ENCODE data around the gene PHF12.

Gene PHF12

DNA sequence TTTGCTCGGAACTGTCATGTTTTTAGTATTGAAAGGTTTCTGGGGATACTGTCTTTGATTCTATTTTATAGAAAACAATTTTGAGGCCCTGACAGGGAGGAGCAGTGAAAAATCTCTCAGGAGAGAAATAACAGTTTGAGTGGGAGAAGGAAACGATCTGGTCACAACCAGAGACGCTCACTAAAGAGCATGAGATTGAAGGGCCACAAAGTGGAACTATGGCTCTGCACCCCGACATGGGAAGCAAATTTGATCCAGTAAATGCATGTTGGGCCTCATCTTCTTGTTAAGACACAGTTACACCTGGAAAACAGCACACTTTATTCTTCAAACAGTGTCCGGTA, 96.0 kb downstream of the PHF12 start:
- peak overlapping the region; percentile 24 for H3K27ac ChIP-seq (ENCODE audit: low read length)

More for the DNA sequence above, 96.0 kb downstream of the PHF12 start:
- Histone ChIP-seq H3K4me1 (ENCODE audit: insufficient read depth, low read length) (0 out of 2 replicates have a peak, but pooled peaks cover 3% of the 10 kb centered on the region), H3K27me3 (ENCODE audit: insufficient read depth, low read length) (no peaks in the 10 kb centered on the region), H3K36me3 (ENCODE audit: insufficient read depth, low read depth, low read length) (peaks cover 35% of the 10 kb centered on the region), H3K9me3 (ENCODE audit: insufficient read depth, low read depth, low read length) (no peaks in the 10 kb centered on the region), H3K4me3 (ENCODE audit: low read length) (peak overlapping the region; percentile 89), H3K9ac (ENCODE audit: low read depth, low read length) (peak overlapping the region; percentile 88; the same call in 1 of the 2 replicates)

Measured in iPS-20b (cell line).